Colonic mucosa (tissue), 4 donors: ENCODE measurements around the gene MDM2. TPM values are rescaled to one million over a fixed set of nuclear protein-coding genes. Genes with fewer than 3 reads are reported as not detected.

Experiments used
- DNase-seq: peaks from one replicate; pipeline ENCODE4 v3.0.0-alpha.2; 2020
- H3K27ac ChIP-seq: fragments of 200-600 bp; one replicate; pipeline ENCODE4 v1.8.0; 2021
- H3K27me3 ChIP-seq: fragments of 200-600 bp; one replicate; pipeline ENCODE4 v1.8.0; 2021
- H3K36me3 ChIP-seq: fragments of 200-600 bp; one replicate; pipeline ENCODE4 v1.8.0; 2021
- H3K4me1 ChIP-seq: fragments of 200-600 bp; one replicate; pipeline ENCODE4 v1.8.0; 2021; ENCODE audit warnings: mild to moderate bottlenecking
- H3K4me3 ChIP-seq: fragments of 200-600 bp; one replicate; pipeline ENCODE4 v1.8.0; 2021
- H3K9ac ChIP-seq, 2 donors: one replicate each; pipeline ENCODE4 v1.7.0; 2013; ENCODE audit warnings: control low read depth in 2 of 2, low read depth in 2 of 2, low read length in 2 of 2
- H3K9me3 ChIP-seq: fragments of 200-600 bp; one replicate; pipeline ENCODE4 v1.8.0; 2021
- intact Hi-C: fragments of 100-400 bp; cut with DNase I; formaldehyde crosslinking; loops from one replicate; pipeline ENCODE4 v1.14.1; 2022
- total RNA-seq, 2 donors: library from RNA; stranded (reverse); fragmentation: NEBNext Ultra II Directional in 1 of 2; extraction: Animal tissue kit (Norgen Biotek cat#: 25700) in 1 of 2; gene quantifications; one replicate each; pipeline ENCODE4 v1.2.1, GENCODE V29; 2021
- TF ChIP-seq, protein P1 (sequence below): fragments of 200-600 bp; IDR thresholded peaks from one replicate; pipeline ENCODE4 v1.8.0; 2022; ENCODE audit warnings: antibody characterized with exemption, mild to moderate bottlenecking
- donor health status: healthy.
- donor health status: DM: no; HTN: no; CAD: no.
- donor health status: DM: no; HTN: no; CAD: no.

The MDM2 gene
- total RNA-seq, 2 donors from 2014 or later = 94.8 to 107 TPM

DNA sequence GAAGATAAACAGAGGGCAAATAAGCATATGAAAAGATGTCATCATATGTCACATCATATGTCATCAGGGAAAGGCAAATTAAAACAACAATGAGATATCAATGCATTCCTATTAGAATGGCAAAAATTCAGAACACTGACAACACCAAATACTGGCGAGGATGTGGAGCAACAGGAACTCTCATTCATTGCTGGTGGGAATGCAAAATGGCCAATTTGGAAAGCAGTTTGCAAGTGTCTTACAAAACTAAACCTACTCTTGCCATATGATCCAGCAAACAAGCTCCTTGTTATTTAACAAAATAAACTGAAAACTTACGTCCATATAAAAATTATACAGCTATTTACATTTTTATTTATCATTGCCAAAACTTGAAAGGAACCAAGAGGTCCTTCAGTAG, 92.3 kb downstream of the MDM2 start:
- no peak for DNase-seq
- Histone ChIP-seq H3K27me3 (no peaks in the 10 kb centered on the region), H3K4me3 (no peak overlapping the region), H3K9me3 (no peaks in the 10 kb centered on the region), H3K9ac (no peak overlapping the region), H3K36me3 (no peaks in the 10 kb centered on the region), H3K27ac (no peak overlapping the region), H3K4me1 (no peaks in the 10 kb centered on the region)
- intact Hi-C loops = no loop called here
- TF ChIP-seq, protein P1, sequence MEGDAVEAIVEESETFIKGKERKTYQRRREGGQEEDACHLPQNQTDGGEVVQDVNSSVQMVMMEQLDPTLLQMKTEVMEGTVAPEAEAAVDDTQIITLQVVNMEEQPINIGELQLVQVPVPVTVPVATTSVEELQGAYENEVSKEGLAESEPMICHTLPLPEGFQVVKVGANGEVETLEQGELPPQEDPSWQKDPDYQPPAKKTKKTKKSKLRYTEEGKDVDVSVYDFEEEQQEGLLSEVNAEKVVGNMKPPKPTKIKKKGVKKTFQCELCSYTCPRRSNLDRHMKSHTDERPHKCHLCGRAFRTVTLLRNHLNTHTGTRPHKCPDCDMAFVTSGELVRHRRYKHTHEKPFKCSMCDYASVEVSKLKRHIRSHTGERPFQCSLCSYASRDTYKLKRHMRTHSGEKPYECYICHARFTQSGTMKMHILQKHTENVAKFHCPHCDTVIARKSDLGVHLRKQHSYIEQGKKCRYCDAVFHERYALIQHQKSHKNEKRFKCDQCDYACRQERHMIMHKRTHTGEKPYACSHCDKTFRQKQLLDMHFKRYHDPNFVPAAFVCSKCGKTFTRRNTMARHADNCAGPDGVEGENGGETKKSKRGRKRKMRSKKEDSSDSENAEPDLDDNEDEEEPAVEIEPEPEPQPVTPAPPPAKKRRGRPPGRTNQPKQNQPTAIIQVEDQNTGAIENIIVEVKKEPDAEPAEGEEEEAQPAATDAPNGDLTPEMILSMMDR = no peak

Other genes starting within 250 kb of the MDM2 start
- gene RAP1B, start 197.3 kb upstream of the MDM2 start, total RNA-seq = 100 to 1,000 TPM; 112 to 198 TPM
- 10 to 100 TPM; 31.3 to 56.6 TPM for gene NUP107, start 121.2 kb upstream of the MDM2 start, total RNA-seq
- 1 to 10 TPM; 6.8 to 7.1 TPM for gene SLC35E3, start 62.0 kb upstream of the MDM2 start, total RNA-seq
- 10 to 100 TPM; 30.0 to 40.3 TPM for gene CPM, start 125.0 kb downstream of the MDM2 start, total RNA-seq